Muscle layer of duodenum (tissue), 2 donors: ENCODE measurements around the gene HDAC7.
A peak's percentile ranks its signal among the peaks of the same experiment; 100 is the strongest.

ENCODE experiments used
- H3K27ac ChIP-seq: one replicate; pipeline ENCODE4 v1.7.0; 2013; ENCODE audit warnings: mild to moderate bottlenecking, low read length
- H3K27me3 ChIP-seq: one replicate; pipeline ENCODE4 v1.7.0; 2013; ENCODE audit warnings: low read depth, mild to moderate bottlenecking, control low read depth, low read length
- H3K36me3 ChIP-seq, 2 donors: one replicate each; pipeline ENCODE4 v1.7.0; 2013; ENCODE audit warnings: low read length in 2 of 2, control low read depth in 1 of 2, mild to moderate bottlenecking in 1 of 2; ENCODE audit not compliant: insufficient read depth in 2 of 2, control insufficient read depth in 1 of 2
- H3K4me1 ChIP-seq, 2 donors: one replicate each; pipeline ENCODE4 v1.7.0; 2013; ENCODE audit warnings: low read length in 2 of 2, mild to moderate bottlenecking in 2 of 2, control low read depth in 1 of 2, moderate library complexity in 1 of 2; ENCODE audit not compliant: insufficient read depth in 2 of 2, control insufficient read depth in 1 of 2
- H3K4me3 ChIP-seq, 2 donors: one replicate each; pipeline ENCODE4 v1.7.0; 2013; ENCODE audit warnings: low read length in 2 of 2, low read depth in 1 of 2, mild to moderate bottlenecking in 1 of 2
- H3K9me3 ChIP-seq, 2 donors: one replicate each; pipeline ENCODE4 v1.7.0; 2013; ENCODE audit warnings: low read length in 2 of 2, control low read depth in 1 of 2, mild to moderate bottlenecking in 1 of 2; ENCODE audit not compliant: control insufficient read depth in 1 of 2
- donor health status: healthy.

The HDAC7 gene

DNA sequence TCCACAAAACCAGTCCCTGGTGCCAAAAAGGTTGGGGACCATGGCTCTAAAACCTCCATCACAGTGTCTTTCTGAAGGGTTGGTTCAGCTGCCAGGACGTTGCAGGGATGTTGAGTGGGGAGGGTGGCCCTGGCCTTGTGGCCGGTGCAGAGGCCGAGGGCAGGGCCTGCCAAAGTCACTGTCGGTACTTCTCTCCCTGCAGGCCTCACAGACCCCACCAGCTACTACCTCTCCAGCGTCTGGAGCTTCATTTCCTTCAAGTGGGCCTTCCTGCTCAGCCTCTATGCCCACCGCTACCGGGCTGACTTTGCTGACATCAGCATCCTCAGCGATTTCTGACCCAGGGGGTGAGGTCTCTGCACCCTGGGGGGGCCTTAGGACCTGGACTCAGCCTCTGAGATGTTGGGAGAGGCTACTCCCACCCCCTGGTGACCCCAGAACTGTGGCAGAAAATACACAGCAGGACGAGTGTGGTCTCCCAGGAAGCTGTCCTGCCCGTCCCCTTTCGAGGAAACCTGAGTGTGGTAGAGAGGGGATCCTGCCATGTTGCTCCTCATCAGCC is 39.7 kb downstream of the HDAC7 start:
- Histone ChIP-seq H3K4me3 (no peak overlapping the region), H3K27ac (no peak overlapping the region), H3K27me3 (no peaks in the 10 kb centered on the region), H3K36me3 (peaks cover 20 to 34% of the 10 kb centered on the region in 2 donors), H3K4me1 (peaks cover 17 to 41% of the 10 kb centered on the region in 2 donors), H3K9me3 (no peaks in the 10 kb centered on the region)

- Histone ChIP-seq H3K4me1 (peaks cover 21 to 47% of the 10 kb centered on the region in 2 donors), H3K9me3 (no peaks in the 10 kb centered on the region), H3K4me3 (no peak overlapping the region), H3K27ac (no peak overlapping the region), H3K36me3 (peaks cover 14 to 28% of the 10 kb centered on the region in 2 donors), H3K27me3 (no peaks in the 10 kb centered on the region)
Observed at GRCh38 chr12:47779301-47779942, 40.3 kb downstream of the HDAC7 start.

GRCh38 chr12:47778881-47779280 is 40.8 kb downstream of the HDAC7 start:
- peaks cover 10 to 22% of the 10 kb centered on the region in 2 donors for H3K36me3 ChIP-seq
- H3K9me3 ChIP-seq: no peaks in the 10 kb centered on the region
- H3K27ac ChIP-seq: no peak overlapping the region
- no peak overlapping the region for H3K4me3 ChIP-seq
- H3K27me3 ChIP-seq: no peaks in the 10 kb centered on the region
- H3K4me1 ChIP-seq: peaks cover 21 to 52% of the 10 kb centered on the region in 2 donors

- Histone ChIP-seq H3K36me3 (peaks cover under 1 to 13% of the 10 kb centered on the region in 2 donors), H3K27ac (peak overlapping the region; percentile 45), H3K4me1 (peaks cover 21 to 55% of the 10 kb centered on the region in 2 donors), H3K9me3 (no peaks in the 10 kb centered on the region), H3K4me3 (no peak overlapping the region), H3K27me3 (no peaks in the 10 kb centered on the region)
Observed at GRCh38 chr12:47777741-47778558, 41.8 kb downstream of the HDAC7 start.

DNA sequence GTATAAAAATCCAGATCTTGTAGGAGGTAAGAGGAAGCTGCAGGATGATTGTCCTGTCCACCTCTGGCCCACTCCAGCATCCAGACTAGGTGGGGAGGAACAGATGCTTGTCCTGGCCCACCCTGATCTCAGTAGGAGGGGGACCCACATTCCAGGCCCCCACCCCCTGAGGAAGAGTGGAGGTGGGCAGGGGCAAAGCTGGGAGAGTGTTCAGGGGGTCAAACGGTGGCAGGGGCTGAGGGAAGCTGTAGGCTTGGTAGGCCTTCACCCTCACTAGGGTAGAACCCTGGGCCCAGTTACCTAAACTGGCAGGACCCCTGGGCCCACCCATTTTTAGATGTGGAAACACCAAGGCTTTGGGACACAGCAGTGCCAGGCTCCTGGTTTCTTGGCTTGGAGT is 42.6 kb downstream of the HDAC7 start:
- peaks cover 0 to 5% of the 10 kb centered on the region in 2 donors for H3K36me3 ChIP-seq
- H3K4me3 ChIP-seq: no peak overlapping the region
- peaks cover 21 to 55% of the 10 kb centered on the region in 2 donors for H3K4me1 ChIP-seq
- no peaks in the 10 kb centered on the region for H3K9me3 ChIP-seq
- H3K27ac ChIP-seq: peak overlapping the region; percentile 45
- no peaks in the 10 kb centered on the region for H3K27me3 ChIP-seq

GRCh38 chr12:47776471-47777143 is 43.1 kb downstream of the HDAC7 start:
- Histone ChIP-seq H3K4me1 (peaks cover 21 to 55% of the 10 kb centered on the region in 2 donors), H3K4me3 (no peak overlapping the region), H3K27me3 (no peaks in the 10 kb centered on the region), H3K27ac (peak overlapping the region; percentile 45), H3K9me3 (no peaks in the 10 kb centered on the region), H3K36me3 (no peaks in the 10 kb centered on the region)

GRCh38 chr12:47775100-47775911 is 44.4 kb downstream of the HDAC7 start:
- no peaks in the 10 kb centered on the region for H3K9me3 ChIP-seq
- no peaks in the 10 kb centered on the region for H3K27me3 ChIP-seq
- H3K36me3 ChIP-seq: no peaks in the 10 kb centered on the region
- peak overlapping the region; percentile 19 for H3K27ac ChIP-seq
- H3K4me1 ChIP-seq: peaks cover 21 to 55% of the 10 kb centered on the region in 2 donors
- peak overlapping the region in 1 of 2 donors; percentile 13 for H3K4me3 ChIP-seq

DNA sequence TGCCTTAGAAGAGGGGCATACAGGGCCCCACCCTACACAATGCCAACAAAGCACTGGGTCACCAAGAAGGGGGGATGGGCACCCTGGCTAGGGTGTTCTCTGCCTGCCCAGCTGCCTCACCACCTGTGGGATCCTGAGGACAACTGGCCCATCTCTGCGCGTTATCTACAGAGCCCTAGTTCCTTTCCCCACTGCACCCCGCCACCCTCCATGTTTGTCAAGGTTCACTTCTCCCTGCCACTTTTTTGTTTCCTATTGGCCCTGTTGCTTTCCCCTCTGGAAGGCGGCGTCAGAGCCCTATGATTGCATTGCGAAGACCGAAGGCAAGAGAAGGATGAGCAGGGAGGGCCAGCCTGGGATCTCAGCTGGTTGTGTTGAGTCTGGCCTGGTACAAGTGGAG is 45.0 kb downstream of the HDAC7 start:
- Histone ChIP-seq H3K9me3 (no peaks in the 10 kb centered on the region), H3K4me3 (no peak overlapping the region), H3K36me3 (no peaks in the 10 kb centered on the region), H3K4me1 (peaks cover 21 to 55% of the 10 kb centered on the region in 2 donors), H3K27me3 (no peaks in the 10 kb centered on the region), H3K27ac (no peak overlapping the region)

DNA sequence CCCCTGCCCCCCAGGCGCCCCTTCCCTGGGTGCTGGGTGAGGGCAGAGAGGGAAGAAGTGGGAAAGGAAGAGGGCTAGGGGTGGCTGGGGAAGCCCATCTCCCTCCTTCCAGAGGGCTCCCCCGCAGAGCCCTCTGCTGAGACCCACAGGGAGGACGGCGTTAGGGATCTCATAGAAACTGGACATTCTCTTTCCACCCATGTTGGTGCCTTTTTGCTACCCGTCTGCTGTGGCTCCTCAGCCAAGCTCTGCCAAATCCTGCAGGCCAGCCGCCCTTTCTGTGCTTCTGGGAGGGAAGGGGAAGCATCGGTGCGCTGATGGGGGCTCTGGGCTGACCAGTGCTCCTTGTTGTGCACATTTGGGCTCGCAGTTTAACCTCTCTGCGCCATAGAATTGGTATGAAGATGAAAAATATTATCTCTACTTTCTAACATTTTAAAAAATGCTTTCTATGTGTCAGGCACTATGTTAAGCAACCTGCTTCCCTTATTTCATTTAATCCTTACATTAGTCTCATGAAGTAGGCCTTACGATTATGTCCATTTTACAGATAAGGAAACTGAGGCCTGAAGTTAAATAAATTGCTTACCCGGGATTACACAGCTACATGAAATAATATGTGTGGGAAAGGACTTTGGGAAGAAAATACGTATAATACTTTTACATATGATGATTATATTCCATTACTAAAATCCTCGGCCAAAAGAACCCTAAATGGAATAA is 45.7 kb downstream of the HDAC7 start:
- Histone ChIP-seq H3K4me3 (peak overlapping the region; percentile 60 to 78), H3K27ac (no peak overlapping the region), H3K9me3 (no peaks in the 10 kb centered on the region), H3K36me3 (no peaks in the 10 kb centered on the region), H3K27me3 (no peaks in the 10 kb centered on the region), H3K4me1 (peaks cover 21 to 53% of the 10 kb centered on the region in 2 donors)
